Left ventricle myocardium inferior (tissue), 1 donor: ENCODE results near the gene HMCES. TPM values are rescaled to one million over a fixed set of nuclear protein-coding genes. Genes with fewer than 3 reads are reported as not detected.

Experiments used
- DNase-seq: peaks from one replicate; pipeline ENCODE4 v3.0.0-alpha.2; 2020
- H3K27ac ChIP-seq: fragments of 200-600 bp; replicated peaks from 2 replicates; pipeline ENCODE4 v1.8.0; 2021
- H3K27me3 ChIP-seq: fragments of 200-600 bp; 2 replicates; pipeline ENCODE4 v1.8.0; 2021; ENCODE audit warnings: low read depth
- H3K36me3 ChIP-seq: fragments of 200-600 bp; 2 replicates; pipeline ENCODE4 v1.8.0; 2021
- H3K4me1 ChIP-seq: fragments of 200-600 bp; 2 replicates; pipeline ENCODE4 v1.8.0; 2021
- H3K4me3 ChIP-seq: fragments of 200-600 bp; 2 replicates; pipeline ENCODE4 v1.8.0; 2021; ENCODE audit warnings: mild to moderate bottlenecking, moderate library complexity
- H3K9me3 ChIP-seq: fragments of 200-600 bp; replicated peaks from 2 replicates; pipeline ENCODE4 v1.8.0; 2021
- intact Hi-C: fragments of 100-400 bp; cut with micrococcal nuclease; formaldehyde crosslinking; loops from one replicate; pipeline ENCODE4 v1.11.0; 2022
- total RNA-seq: library from RNA; stranded (reverse); fragmentation: NEBNext Ultra II Directional; extraction: Animal tissue kit (Norgen Biotek cat#: 25700); gene quantifications from one replicate; pipeline ENCODE4 v1.2.1, GENCODE V29; 2021
- TF ChIP-seq, protein P1 (sequence below): fragments of 200-600 bp; IDR thresholded peaks from 2 replicates; pipeline ENCODE4 v1.8.0; 2021; ENCODE audit warnings: antibody characterized with exemption, mild to moderate bottlenecking, borderline replicate concordance
- donor health status: DM: no; HTN: yes; CAD: no; lungs with severe emphysema.

HMCES gene
- total RNA-seq, 1 donor from 2014 or later: 38.5 TPM

DNA sequence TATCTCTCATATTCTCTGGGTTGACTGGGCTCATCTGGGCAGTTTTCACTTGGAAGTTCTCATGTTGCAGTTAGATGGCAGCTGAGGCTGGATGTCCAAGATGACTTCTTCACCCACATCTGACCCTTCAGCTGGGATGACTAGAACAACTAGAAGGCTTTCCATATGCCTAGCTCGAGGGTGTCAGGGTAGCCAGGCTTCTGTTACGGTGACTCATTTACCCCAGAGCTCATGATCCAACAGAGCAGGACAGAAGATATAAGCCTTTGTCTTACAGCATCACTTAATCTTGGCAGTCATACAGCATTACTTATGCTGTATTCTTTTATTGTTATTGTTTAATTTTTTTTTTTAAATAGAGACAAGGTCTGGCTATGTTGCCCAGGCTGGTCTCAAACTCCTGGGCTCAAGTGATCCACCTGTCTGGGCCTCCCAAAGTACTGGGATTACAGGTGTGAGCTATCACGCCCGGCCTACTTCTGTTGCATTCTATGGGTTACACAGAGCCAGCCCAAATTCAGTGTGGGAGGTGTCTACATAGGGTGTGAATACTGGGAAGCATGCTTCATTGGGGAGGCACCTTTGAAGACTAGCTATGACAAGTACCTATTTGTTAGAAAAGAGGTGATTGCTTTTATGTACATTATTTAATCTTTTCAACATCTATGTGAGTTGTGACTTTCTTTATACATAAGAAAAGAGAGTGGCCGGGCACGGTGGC, 10.7 kb downstream of the HMCES start:
- Histone ChIP-seq H3K36me3 (peaks cover 70% of the 10 kb centered on the region), H3K4me1 (no peaks in the 10 kb centered on the region), H3K27me3 (no peaks in the 10 kb centered on the region), H3K4me3 (no peak overlapping the region), H3K27ac (no peak overlapping the region), H3K9me3 (no peaks in the 10 kb centered on the region)
- DNase-seq: no peak
- TF ChIP-seq, protein P1, sequence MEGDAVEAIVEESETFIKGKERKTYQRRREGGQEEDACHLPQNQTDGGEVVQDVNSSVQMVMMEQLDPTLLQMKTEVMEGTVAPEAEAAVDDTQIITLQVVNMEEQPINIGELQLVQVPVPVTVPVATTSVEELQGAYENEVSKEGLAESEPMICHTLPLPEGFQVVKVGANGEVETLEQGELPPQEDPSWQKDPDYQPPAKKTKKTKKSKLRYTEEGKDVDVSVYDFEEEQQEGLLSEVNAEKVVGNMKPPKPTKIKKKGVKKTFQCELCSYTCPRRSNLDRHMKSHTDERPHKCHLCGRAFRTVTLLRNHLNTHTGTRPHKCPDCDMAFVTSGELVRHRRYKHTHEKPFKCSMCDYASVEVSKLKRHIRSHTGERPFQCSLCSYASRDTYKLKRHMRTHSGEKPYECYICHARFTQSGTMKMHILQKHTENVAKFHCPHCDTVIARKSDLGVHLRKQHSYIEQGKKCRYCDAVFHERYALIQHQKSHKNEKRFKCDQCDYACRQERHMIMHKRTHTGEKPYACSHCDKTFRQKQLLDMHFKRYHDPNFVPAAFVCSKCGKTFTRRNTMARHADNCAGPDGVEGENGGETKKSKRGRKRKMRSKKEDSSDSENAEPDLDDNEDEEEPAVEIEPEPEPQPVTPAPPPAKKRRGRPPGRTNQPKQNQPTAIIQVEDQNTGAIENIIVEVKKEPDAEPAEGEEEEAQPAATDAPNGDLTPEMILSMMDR: no peak
- intact Hi-C loops: no loop called here

DNA sequence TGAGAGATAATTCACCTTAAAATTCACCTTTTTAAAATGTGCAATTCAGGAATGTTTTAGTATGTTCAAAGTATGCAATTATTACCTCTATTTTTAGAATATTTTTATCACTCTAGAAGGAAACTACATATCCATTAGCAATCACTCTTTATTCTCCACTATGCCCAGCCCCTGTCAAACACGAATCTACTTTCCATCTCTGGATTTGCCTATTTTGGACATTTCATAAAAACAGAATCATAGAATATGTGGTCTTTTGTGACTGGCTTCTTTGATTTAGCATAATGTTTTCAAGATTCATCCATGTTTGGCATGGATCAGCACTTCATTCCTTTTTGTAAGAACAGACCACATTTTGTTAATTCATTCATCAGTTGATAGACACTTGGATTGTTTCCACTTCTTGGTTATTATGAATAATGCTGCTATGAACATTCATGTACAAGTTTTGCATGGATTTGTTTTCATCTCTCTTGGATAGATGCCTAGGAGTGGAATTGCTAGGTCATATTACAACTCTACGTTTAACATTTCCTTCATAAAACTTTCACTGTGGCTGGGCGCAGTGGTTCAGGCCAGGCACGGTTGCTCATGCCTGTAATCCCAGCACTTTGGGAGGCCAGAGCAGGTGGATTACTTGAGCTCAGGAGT, 12.7 kb downstream of the HMCES start:
- H3K27me3 ChIP-seq: no peaks in the 10 kb centered on the region
- no peak overlapping the region for H3K27ac ChIP-seq
- no peaks in the 10 kb centered on the region for H3K4me1 ChIP-seq
- peaks cover 87% of the 10 kb centered on the region for H3K36me3 ChIP-seq
- TF ChIP-seq, protein P1: no peak
- DNase-seq: no peak
- intact Hi-C loops: no loop called here
- H3K4me3 ChIP-seq: no peak overlapping the region
- no peaks in the 10 kb centered on the region for H3K9me3 ChIP-seq

DNA sequence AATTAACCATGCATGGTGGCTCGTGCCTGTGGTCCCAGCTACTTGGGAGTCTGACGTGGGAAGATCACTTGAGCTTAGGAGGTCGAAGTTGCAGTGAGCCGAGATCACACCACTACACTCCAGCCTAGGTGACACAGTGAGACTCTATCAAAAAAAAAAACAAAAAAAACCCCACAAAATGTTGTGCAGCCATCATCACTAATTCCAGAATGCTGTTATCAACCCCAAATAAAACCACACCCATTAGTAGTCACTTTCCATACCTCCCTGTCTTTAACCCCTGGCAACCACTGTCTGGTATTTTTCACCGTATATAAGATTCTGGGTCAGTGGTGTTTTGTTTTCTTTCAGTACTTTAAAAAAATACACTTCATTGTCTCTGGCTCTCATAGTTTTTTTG, 16.6 kb downstream of the HMCES start:
- Histone ChIP-seq H3K27me3 (no peaks in the 10 kb centered on the region), H3K4me1 (no peaks in the 10 kb centered on the region), H3K9me3 (no peaks in the 10 kb centered on the region), H3K36me3 (peaks cover 94% of the 10 kb centered on the region), H3K27ac (no peak overlapping the region), H3K4me3 (no peak overlapping the region)
- no peak for DNase-seq
- TF ChIP-seq, protein P1: no peak
- intact Hi-C loops: no loop called here

DNA sequence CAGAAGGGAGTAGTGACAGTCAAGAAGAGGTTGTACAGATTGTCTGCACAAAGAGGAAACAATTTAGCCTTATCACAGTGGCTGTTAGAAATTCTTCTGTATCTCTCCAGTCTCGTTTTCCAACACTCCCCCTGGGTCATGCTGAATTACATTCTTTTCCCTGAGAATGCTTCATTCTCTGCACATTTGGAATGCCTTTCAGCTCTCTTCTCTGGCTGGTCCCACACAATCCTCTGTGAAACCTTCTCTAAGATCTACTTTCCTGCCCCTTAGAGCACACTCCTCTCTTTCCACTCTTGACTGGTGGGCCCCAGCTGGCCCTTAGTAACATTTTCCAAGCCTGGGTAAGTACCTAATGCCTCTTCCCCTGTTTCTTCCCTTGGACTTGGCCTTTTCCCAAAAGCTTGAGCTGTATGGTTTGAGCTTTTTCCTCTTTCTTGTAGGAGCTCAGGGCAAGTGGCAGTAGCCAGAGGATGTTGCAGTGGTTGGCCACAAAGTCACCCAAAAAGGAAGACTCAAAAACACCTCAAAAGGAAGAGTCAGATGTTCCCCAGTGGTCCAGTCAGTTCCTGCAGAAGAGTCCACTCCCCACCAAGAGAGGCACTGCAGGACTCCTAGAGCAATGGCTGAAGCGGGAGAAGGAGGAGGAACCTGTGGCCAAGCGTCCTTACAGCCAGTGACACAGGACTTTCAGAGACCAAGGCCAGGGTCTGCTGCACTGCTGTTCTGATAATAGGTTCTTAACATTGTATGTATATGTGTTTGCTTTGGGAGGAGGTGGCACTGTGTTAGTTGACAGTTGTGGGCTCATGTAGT, 25.7 kb downstream of the HMCES start:
- Histone ChIP-seq H3K27ac (peak overlapping the region; percentile 73), H3K9me3 (no peaks in the 10 kb centered on the region), H3K27me3 (no peaks in the 10 kb centered on the region), H3K36me3 (peaks cover 50% of the 10 kb centered on the region), H3K4me3 (no peak overlapping the region), H3K4me1 (peaks cover 32% of the 10 kb centered on the region)
- TF ChIP-seq, protein P1: no peak
- intact Hi-C loops: no loop called here
- DNase-seq: no peak

DNA sequence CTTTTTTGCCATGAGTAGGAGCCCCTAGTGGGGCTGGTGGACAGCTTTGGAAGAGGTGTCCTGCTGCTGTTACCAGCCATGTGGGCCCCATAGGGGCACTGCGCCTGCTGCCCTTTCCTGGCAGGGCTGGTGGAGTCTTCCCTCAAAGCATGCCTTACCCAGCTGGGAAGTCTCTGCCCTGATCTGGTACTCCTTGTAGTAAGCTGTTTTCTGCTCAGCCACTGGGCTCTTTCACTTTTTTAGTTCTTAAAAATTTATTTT, 26.2 kb downstream of the HMCES start:
- Histone ChIP-seq H3K36me3 (peaks cover 45% of the 10 kb centered on the region), H3K4me3 (no peak overlapping the region), H3K27ac (peak overlapping the region; percentile 73), H3K9me3 (no peaks in the 10 kb centered on the region), H3K4me1 (peaks cover 32% of the 10 kb centered on the region), H3K27me3 (no peaks in the 10 kb centered on the region)
- intact Hi-C loops: no loop called here
- no peak for DNase-seq
- TF ChIP-seq, protein P1: no peak
